ENCODE results near the gene PPP1R9B.
A peak's percentile ranks its signal among the peaks of the same experiment; 100 is the strongest.

Gene PPP1R9B, protein sequence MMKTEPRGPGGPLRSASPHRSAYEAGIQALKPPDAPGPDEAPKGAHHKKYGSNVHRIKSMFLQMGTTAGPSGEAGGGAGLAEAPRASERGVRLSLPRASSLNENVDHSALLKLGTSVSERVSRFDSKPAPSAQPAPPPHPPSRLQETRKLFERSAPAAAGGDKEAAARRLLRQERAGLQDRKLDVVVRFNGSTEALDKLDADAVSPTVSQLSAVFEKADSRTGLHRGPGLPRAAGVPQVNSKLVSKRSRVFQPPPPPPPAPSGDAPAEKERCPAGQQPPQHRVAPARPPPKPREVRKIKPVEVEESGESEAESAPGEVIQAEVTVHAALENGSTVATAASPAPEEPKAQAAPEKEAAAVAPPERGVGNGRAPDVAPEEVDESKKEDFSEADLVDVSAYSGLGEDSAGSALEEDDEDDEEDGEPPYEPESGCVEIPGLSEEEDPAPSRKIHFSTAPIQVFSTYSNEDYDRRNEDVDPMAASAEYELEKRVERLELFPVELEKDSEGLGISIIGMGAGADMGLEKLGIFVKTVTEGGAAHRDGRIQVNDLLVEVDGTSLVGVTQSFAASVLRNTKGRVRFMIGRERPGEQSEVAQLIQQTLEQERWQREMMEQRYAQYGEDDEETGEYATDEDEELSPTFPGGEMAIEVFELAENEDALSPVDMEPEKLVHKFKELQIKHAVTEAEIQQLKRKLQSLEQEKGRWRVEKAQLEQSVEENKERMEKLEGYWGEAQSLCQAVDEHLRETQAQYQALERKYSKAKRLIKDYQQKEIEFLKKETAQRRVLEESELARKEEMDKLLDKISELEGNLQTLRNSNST

DNA sequence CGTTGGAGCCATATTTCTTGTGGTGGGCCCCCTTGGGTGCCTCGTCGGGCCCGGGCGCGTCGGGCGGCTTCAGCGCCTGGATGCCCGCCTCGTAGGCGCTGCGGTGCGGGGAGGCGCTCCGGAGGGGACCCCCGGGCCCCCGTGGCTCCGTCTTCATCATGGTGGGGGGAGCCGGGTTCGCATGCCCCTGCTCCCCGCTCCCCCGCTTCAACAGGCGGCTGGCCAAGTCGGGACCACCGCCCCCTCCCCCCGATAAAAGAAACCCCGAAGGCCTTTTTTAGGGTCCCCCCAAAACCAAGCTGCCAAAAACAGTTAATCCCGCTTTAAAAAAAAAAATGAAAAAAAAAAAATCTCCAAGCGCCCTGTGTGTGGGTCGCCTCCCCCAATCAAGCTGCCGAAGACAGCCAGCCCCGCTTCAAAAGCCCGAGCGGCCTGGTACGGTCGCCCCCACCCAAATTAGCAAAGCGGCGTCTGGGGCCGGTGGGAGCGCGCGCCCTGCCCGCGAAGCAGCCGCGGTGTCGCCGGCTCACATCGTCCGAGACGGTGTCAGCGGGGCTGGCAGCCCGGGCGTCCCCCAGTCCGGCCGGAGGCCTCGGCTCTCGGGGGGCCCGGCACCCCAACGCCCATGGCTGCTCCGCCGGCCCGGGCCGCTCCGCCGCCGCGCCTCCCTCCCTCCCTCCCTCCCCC, at the start of gene PPP1R9B:
Gene PPP1R9B, minus strand, starts transcription at position 324 of the 687 bp plus-strand sequence. Its CDS starts 164 bp downstream, at position 160.
- DNase-seq (ENCODE audit: low read depth): no peak

DNA sequence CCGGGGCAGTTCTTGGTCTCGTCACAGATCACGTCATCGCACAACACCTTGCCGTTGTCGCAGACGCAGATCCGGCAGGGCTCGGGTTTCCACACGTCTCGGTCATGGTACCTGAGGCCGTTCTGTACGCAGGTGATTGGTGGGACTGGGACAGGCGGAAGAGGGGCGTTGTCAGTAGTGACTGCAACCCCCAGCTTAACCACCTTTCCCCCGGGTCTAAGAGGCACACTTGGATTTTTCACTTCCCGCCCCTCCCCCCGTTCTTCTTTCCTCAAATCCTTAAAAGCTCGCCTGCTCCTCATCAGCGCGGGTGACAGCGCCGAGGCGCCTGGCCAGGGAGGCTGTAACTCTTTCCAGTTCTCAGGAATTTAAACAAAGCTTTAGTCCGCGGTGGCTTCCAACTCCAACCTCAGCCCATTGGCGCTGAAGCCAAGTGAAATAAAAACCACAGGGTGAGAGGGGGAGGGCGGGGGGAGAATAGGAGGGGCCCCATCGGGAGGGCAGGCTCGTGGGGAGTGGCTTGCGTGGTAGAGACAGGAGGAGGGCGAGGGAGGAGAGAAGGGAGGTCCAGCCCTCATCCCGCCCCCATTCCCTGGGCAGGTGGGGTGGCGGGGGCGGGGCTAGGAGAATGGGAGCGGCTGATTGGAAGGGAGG, 49.5 kb upstream of the PPP1R9B start:
- DNase-seq (ENCODE audit: low read depth): peak; percentile 97

DNA sequence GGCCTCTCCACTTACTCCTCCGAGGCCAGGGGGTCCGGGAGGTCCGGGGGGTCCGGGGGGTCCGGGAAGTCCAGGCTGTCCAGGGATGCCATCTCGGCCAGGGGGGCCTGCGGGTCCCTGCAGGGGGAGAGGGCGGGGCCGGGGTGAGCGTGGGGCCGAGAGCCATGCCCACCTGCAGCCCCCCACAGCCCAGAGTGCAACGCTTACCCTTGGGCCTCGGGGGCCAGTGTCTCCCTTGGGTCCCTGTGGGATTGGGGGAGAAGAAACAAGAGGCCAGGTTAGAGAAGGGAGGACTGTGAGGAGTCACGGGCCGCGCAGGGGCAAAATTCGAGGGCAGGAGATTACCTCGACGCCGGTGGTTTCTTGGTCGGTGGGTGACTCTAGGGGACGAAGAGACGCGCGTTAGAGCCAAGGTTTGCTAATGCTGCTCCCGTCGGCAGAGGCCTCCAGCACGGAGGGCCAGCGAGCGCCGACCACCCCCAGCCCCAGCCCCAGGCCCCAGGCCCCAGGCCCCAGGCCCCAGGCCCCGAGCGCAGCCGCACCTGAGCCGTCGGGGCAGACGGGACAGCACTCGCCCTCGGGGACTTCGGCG, 48.8 kb upstream of the PPP1R9B start:
- no peak for DNase-seq (ENCODE audit: low read depth)

GRCh38 chr17:50198026-50198669, 47.7 kb upstream of the PPP1R9B start:
- DNase-seq (ENCODE audit: low read depth): peak; percentile 53

DNA sequence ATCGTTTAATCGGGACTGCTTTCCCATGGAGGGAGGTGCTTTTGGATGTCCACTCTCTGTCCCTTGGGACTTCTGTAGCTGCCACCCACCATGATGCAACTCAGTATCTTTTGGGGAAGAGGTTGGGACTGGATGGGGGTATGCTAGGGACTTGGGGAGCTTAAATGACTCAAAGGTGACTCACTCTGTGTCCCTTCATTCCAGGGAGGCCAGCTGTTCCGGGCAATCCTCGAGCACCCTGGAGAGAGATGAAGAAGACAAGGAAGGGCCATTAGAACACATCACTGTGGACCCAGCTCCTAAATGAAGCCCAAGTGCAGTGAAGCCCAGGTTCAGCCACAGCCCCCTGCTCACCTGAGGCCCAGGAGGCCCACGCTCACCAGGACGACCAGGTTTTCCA, 46.3 kb upstream of the PPP1R9B start:
- peak; percentile 89 for DNase-seq (ENCODE audit: low read depth)

DNA sequence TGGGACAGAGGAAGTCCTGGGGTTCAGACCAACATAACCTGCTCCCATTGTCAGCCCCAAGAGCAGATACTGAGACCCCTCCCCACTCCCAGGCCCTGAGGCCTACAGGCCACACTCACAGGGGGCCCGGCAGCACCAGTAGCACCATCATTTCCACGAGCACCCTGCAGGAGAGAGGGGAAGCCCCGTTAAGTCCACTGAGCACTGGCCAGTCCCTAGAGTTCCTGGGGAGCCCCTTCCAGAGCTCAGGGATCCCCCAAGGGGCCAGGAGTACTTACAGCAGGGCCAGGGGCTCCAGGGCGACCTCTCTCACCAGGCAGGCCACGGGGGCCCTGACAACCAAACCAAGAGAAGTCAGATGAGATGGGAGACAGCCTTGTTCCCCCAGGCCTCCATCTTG, 45.6 kb upstream of the PPP1R9B start:
- DNase-seq (ENCODE audit: low read depth): no peak

DNA sequence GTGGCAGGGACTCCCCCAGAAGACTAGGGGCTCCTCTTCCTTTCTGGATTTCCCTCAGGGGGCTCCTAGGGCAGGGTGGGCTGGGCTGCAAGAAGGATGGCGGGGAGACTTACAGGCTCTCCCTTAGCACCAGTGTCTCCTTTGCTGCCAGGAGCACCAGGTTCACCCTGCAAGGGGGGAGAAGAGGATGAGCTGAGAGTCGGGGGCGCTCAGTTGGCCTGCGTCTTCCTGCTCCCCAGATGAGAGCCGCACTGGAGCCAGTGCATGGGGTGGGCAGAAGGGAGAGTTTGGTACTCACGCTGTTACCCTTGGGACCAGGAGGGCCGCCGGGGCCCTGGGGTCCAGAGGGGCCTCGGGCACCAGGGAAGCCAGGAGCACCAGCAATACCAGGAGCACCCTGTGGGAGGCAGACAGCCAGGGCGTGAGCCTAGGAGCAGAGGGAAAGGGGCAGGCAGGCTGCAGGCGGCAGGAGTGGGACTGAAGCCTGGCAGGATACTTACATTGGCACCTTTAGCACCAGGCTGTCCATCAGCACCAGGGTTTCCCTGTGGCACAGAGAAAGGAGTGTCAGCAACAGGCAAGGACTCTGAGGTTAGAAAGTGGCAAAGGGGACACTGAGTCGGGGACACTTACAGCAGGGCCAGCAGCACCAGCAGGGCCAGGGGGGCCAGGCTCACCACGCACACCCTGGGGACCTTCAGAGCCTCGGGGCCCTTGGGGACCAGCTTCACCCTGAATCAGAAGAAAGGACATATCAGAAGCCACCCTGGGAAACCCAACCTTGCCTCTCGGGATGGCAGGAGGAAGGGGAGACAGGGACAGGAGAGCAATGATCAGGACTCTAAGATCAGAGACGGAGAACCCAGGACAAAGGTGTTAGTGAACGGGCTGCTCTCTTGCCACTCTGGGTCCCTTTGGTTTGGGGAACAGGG, 44.7 kb upstream of the PPP1R9B start:
- peak; percentile 75 for DNase-seq (ENCODE audit: low read depth)

GRCh38 chr17:50194140-50194933, 43.9 kb upstream of the PPP1R9B start:
- DNase-seq (ENCODE audit: low read depth): peak; percentile 20

DNA sequence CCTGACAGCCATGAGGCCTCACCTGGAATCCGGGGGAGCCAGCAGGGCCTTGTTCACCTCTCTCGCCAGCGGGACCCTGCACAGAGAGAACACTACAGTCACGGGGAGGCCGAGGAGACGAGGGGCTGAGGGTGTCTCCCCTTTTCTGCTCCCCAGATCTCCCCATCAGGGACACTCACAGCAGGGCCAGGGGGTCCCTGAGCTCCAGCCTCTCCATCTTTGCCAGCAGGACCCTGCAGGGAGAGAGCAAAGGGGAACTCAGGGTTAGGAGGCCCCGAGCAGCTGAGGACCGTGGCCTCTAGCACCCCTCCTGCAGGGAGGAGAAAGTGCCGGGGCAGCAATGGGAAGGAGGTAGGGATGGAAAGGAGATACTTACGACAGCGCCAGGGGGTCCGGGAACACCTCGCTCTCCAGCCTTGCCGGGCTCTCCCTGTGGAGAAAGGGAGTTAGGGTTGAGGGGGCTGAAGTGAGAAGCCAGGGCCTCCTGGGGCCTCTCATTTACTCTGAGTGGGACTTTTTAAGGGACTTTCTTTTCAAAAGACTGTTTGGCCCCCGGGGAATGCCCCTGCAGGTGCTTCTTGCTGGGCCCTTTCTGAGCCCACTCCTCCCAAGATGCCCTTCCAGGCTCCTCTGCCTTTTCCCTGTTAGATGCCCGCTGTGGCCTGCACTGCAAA, 42.3 kb upstream of the PPP1R9B start:
- DNase-seq (ENCODE audit: low read depth): no peak

DNA sequence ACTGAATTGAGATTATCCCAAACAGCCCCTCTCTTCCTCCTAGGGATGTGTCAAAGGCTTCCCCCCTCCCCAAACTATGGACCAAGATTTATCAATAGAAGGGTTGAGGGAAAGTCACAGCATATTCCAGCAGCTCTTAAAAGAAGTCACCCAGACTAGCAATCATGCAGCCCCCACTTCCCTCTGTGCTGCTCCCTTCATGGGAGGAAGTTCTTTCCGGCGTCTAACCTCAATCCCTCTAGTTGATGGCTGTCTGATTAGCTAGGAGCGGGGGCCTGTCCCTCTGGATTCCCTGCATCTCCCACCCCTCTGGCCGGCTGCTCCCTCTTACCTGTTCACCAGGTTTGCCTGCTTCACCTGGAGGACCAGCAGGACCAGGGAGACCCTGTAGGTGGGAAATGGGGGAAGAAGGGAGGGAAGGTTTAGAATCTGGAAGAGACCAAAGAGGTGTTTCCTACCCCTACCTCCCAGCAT, 41.7 kb upstream of the PPP1R9B start:
- no peak for DNase-seq (ENCODE audit: low read depth)

GRCh38 chr17:50191359-50192143, 41.1 kb upstream of the PPP1R9B start:
- DNase-seq (ENCODE audit: low read depth): peak; percentile 42

DNA sequence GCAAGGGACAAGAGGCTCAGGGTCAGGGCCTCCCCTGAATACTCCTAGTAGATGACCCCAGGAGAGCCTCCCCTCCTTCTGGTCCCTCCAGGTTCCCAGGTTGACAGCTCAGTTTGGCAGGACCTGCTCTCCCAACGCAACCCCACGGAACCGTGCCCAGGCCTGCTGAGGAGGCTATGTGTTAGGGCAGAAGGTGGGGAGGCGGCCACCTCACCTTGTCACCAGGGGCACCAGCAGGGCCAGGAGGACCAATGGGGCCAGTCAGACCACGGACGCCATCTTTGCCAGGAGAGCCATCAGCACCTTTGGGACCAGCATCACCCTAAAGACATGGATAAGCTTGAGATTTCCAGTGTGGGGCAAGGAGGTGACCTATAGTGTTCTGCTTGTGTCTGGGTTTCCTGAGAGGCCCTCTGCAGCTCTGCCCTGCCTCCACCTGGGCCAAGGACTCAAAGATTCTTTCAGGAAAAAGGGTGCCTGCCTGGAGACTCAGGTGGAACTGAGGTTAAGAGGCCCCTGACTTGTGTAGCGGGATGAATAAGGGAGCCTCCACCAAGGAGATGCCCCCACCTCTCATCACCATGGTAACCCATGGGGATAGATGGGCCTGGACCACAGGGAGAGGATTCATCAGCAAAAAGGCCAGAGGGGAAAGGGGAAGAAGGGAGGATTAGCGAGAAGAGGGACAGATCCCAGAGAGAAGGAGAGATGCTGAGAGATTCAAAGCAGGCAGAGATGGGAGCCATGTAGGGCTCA, 40.3 kb upstream of the PPP1R9B start:
- peak; percentile 59 for DNase-seq (ENCODE audit: low read depth)

DNA sequence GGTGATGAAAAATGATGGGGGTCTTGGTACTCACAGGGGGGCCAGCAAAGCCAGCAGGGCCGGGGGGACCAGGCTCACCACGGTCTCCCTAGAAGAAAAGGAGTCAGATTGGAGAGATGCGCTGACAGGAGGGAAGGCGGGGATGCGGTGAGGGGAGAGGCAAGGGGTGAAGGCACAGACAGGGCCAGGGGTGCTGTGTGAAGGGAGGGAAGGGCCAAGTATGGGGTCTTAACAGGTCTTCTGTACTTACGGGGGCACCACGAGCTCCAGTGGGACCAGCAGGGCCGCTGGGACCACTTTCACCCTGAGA, 39.8 kb upstream of the PPP1R9B start:
- peak; percentile 48 for DNase-seq (ENCODE audit: low read depth)

GRCh38 chr17:50189550-50190292, 39.2 kb upstream of the PPP1R9B start:
- peak; percentile 63 for DNase-seq (ENCODE audit: low read depth)

DNA sequence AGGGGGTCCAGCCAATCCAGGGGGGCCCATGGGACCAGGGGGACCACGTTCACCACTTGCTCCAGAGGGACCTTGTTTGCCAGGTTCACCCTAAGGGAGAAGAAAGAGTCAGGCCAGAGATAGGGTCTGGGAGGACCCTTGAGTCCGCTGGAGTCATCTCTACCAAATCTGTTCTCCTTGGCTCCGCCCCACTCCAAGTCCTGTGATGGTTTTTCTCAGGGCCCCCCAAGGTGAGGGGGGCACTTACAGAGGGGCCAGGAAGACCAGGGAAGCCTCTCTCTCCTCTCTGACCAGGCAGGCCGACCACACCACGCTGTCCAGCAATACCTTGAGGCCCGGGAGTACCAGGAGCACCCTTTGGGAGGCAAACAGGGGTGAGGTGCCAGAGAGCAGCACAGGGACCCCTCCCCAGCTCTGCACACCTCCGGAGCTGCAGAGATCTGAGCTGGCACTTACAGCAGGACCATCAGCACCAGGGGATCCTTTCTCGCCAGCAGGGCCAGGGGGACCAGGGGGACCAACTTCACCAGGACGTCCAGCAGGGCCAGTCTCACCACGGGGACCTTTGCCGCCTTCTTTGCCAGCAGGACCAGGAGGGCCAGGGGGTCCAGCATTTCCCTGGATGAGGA, 38.6 kb upstream of the PPP1R9B start:
- peak; percentile 63 for DNase-seq (ENCODE audit: low read depth)

- no peak for DNase-seq (ENCODE audit: low read depth)
Measured at GRCh38 chr17:50188531-50188920, 38.0 kb upstream of the PPP1R9B start.

Data from fibroblast of gingiva (primary cell).